HCT116 (cell line): ENCODE results near the gene SMG6. TPM values are rescaled to one million over a fixed set of nuclear protein-coding genes. Genes with fewer than 3 reads are reported as not detected.

ENCODE experiments used
- ATAC-seq: fragments of 200-7000 bp; cut with Tn5 transposase; 2 replicates; pipeline ENCODE4 v1.9.1; 2020; ENCODE audit warnings: mild to moderate bottlenecking, moderate library complexity
- BruUV-seq: library from RNA; stranded (reverse); fragments of 400-500 nt; replicated peaks from 2 replicates; lab custom pipeline; 2021; lab: Mats Ljungman, UMichigan
- CTCF ChIA-PET: fragments of 300-600 bp; sonication (Branson Sonifier 250); formaldehyde crosslinking; loops from one replicate; lab custom pipeline; 2021; ENCODE audit warnings: antibody characterized with exemption; lab: Charles Lee
- POLR2A ChIA-PET: fragments of 300-600, 350-600 bp; sonication (Branson Sonifier 250); formaldehyde crosslinking; loops from one replicate; lab custom pipeline; 2021; ENCODE audit warnings: antibody characterized with exemption; lab: Charles Lee
- RAD21 ChIA-PET, 2 experiments: fragments of 300-600 bp; sonication (Branson Sonifier 250); formaldehyde crosslinking; loops; one replicate each; lab custom pipeline; 2023; ENCODE audit warnings: low total read pairs in 2 of 2; ENCODE audit not compliant: uncharacterized antibody in 2 of 2, unreplicated experiment in 2 of 2, low non-redundant PET in 1 of 2; lab: Charles Lee
- DNase-seq: peaks from one replicate; pipeline ENCODE4 v3.0.0-alpha.2; 2010; ENCODE audit warnings: low read depth, low spot score
- H2AFZ ChIP-seq: fragments of 200-600 bp; shearing (Covaris generic), sonication (generic); 2 replicates; pipeline ENCODE4 v1.6.1; 2017; ENCODE audit warnings: low read depth, mixed run types, mixed read lengths, antibody characterized with exemption, low read length; ENCODE audit not compliant: poor library complexity, severe bottlenecking
- H3K27ac ChIP-seq: 2 replicates; pipeline ENCODE4 v1.5.1; 2012; ENCODE audit warnings: low read depth, low read length
- H3K27me3 ChIP-seq: fragments of 200-600 bp; sonication (generic); 2 replicates; pipeline ENCODE4 v1.6.1; 2016; ENCODE audit warnings: mixed run types, low read length, mixed read lengths; ENCODE audit not compliant: insufficient read depth
- H3K36me3 ChIP-seq, 2 experiments: fragments of 200-500 bp in 1 of 2; fragments of 200-600 bp in 1 of 2; sonication (Bioruptor generic) in 1 of 2; sonication (generic) in 1 of 2; 2 replicates each; pipeline versions ENCODE4 v1.5.1 to v1.6.1; 2014 to 2016; ENCODE audit warnings: low read length in 2 of 2, inconsistent platforms in 1 of 2, mixed read lengths in 1 of 2, mixed run types in 1 of 2; ENCODE audit not compliant: insufficient read depth in 2 of 2, control insufficient read depth in 1 of 2
- H3K4me1 ChIP-seq, 2 experiments: fragments of 200-600 bp in 1 of 2; sonication (generic) in 1 of 2; 2 replicates each; pipeline versions ENCODE4 v1.5.1 to v1.6.1; 2012 to 2017; ENCODE audit warnings: low read length in 2 of 2, inconsistent platforms in 1 of 2, mild to moderate bottlenecking in 1 of 2, mixed read lengths in 1 of 2, mixed run types in 1 of 2, moderate library complexity in 1 of 2; ENCODE audit not compliant: insufficient read depth in 2 of 2, control insufficient read depth in 1 of 2
- H3K4me2 ChIP-seq: fragments of 200-600 bp; sonication (generic); 2 replicates; pipeline ENCODE4 v1.6.1; 2017; ENCODE audit warnings: mixed run types, low read length, mixed read lengths
- H3K4me3 ChIP-seq, 2 experiments: fragments of 200-600 bp in 1 of 2; sonication (generic) in 1 of 2; replicated peaks in 1 of 2; 2 replicates each; pipeline ENCODE4 v1.5.1; 2011 to 2016; ENCODE audit warnings: low read length in 2 of 2, control low read depth in 1 of 2, low read depth in 1 of 2, mild to moderate bottlenecking in 1 of 2, mixed read lengths in 1 of 2, mixed run types in 1 of 2
- H3K79me2 ChIP-seq: fragments of 200-600 bp; sonication (generic); 2 replicates; pipeline ENCODE4 v1.6.1; 2017; ENCODE audit warnings: mild to moderate bottlenecking, mixed run types, low read length, moderate library complexity, mixed read lengths; ENCODE audit not compliant: insufficient read depth
- H3K9ac ChIP-seq: fragments of 200-600 bp; sonication (generic); 2 replicates; pipeline ENCODE4 v1.6.1; 2016; ENCODE audit warnings: low read length, mixed read lengths
- H3K9me2 ChIP-seq: fragments of 200-600 bp; sonication (generic), shearing (Covaris generic); 2 replicates; pipeline ENCODE4 v1.6.1; 2017; ENCODE audit warnings: mixed run types, mild to moderate bottlenecking, moderate library complexity; ENCODE audit not compliant: insufficient read depth
- H3K9me3 ChIP-seq, 2 experiments: fragments of 200-500 bp in 1 of 2; fragments of 200-600 bp in 1 of 2; sonication (Bioruptor generic) in 1 of 2; sonication (generic) in 1 of 2; 2 replicates each; pipeline ENCODE4 v1.6.1; 2014 to 2017; ENCODE audit warnings: low read length in 2 of 2, mixed read lengths in 2 of 2, inconsistent platforms in 1 of 2, low read depth in 1 of 2, mild to moderate bottlenecking in 1 of 2, mixed run types in 1 of 2, moderate library complexity in 1 of 2; ENCODE audit not compliant: control insufficient read depth in 1 of 2, insufficient read depth in 1 of 2
- H4K20me1 ChIP-seq: fragments of 200-600 bp; sonication (generic), shearing (Covaris generic); 2 replicates; pipeline ENCODE4 v1.6.1; 2017; ENCODE audit warnings: mixed run types, mild to moderate bottlenecking, moderate library complexity; ENCODE audit not compliant: insufficient read depth
- ATF3 ChIP-seq: IDR thresholded peaks from 2 replicates; pipeline ENCODE4 v1.6.1; 2012
- EGR1 ChIP-seq: IDR thresholded peaks from 2 replicates; pipeline ENCODE4 v1.6.1; 2012; ENCODE audit warnings: low read depth
- ELF1 ChIP-seq: IDR thresholded peaks from 2 replicates; pipeline ENCODE4 v1.6.1; 2012; ENCODE audit warnings: low read depth, borderline replicate concordance
- EZH2 ChIP-seq: fragments of 200-600 bp; sonication (generic); IDR thresholded peaks from 2 replicates; pipeline ENCODE4 v1.6.1; 2017; ENCODE audit warnings: antibody characterized with exemption, mixed run types
- FOSL1 ChIP-seq: IDR thresholded peaks from 2 replicates; pipeline ENCODE4 v1.6.1; 2012; ENCODE audit warnings: low read depth
- JUND ChIP-seq: IDR thresholded peaks from 2 replicates; pipeline ENCODE4 v1.6.1; 2012
- POLR2A ChIP-seq: IDR thresholded peaks from 2 replicates; pipeline ENCODE4 v1.7.0; 2011; ENCODE audit warnings: borderline replicate concordance; ENCODE audit not compliant: insufficient read depth, insufficient read length; ENCODE audit errors: extremely low read depth
- POLR2AphosphoS5 ChIP-seq: IDR thresholded peaks from 2 replicates; pipeline ENCODE4 v1.6.1; 2011; ENCODE audit warnings: mild to moderate bottlenecking, low read depth, low read length, moderate library complexity
- RAD21 ChIP-seq: IDR thresholded peaks from 2 replicates; pipeline ENCODE4 v1.6.1; 2012; ENCODE audit warnings: low read depth, mild to moderate bottlenecking
- SIN3A ChIP-seq: IDR thresholded peaks from 2 replicates; pipeline ENCODE4 v1.6.1; 2012; ENCODE audit warnings: low read depth
- SP1 ChIP-seq: IDR thresholded peaks from 2 replicates; pipeline ENCODE4 v1.6.1; 2012; ENCODE audit warnings: low read depth
- TCF7L2 ChIP-seq: IDR thresholded peaks from 2 replicates; pipeline ENCODE4 v1.7.0; 2011; ENCODE audit warnings: borderline replicate concordance, inconsistent platforms; ENCODE audit not compliant: insufficient read depth, insufficient read length; ENCODE audit errors: extremely low read depth
- ZBTB33 ChIP-seq: IDR thresholded peaks from 2 replicates; pipeline ENCODE4 v1.6.1; 2011; ENCODE audit warnings: mild to moderate bottlenecking, low read length, moderate library complexity; ENCODE audit not compliant: insufficient replicate concordance; ENCODE audit errors: extremely low read depth
- ZFX ChIP-seq: fragments of 450-650 bp; IDR thresholded peaks from 2 replicates; pipeline ENCODE4 v1.6.1; 2017
- intact Hi-C: fragments of 100-400 bp; cut with micrococcal nuclease; formaldehyde crosslinking; loops from 2 replicates; pipeline ENCODE4 v1.10.0; 2022
- total RNA-seq: library from RNA; stranded (reverse); gene quantifications from one replicate; pipeline ENCODE4 v1.2.1, GENCODE V29; 2021; ENCODE audit not compliant: unreplicated experiment
- TF ChIP-seq, protein P1 (sequence below): IDR thresholded peaks from 2 replicates; pipeline ENCODE4 v1.6.1; 2012; ENCODE audit warnings: low read depth
- TF ChIP-seq, protein P2 (sequence below), 3 experiments: fragments of 200-600 bp in 1 of 3; sonication (generic) in 1 of 3; IDR thresholded peaks in 2 of 3; conservative IDR thresholded peaks in 1 of 3; 2 replicates each; pipeline ENCODE4 v1.5.1; 2012 to 2017; ENCODE audit warnings: low read depth in 2 of 3, low read length in 2 of 3, antibody characterized with exemption in 1 of 3, borderline replicate concordance in 1 of 3, control low read depth in 1 of 3, mild to moderate bottlenecking in 1 of 3, mixed read lengths in 1 of 3, mixed run types in 1 of 3, moderate library complexity in 1 of 3; ENCODE audit not compliant: insufficient read depth in 1 of 3

SMG6 gene
- total RNA-seq, 1 experiment from 2014 or later, result 23.1 TPM

DNA sequence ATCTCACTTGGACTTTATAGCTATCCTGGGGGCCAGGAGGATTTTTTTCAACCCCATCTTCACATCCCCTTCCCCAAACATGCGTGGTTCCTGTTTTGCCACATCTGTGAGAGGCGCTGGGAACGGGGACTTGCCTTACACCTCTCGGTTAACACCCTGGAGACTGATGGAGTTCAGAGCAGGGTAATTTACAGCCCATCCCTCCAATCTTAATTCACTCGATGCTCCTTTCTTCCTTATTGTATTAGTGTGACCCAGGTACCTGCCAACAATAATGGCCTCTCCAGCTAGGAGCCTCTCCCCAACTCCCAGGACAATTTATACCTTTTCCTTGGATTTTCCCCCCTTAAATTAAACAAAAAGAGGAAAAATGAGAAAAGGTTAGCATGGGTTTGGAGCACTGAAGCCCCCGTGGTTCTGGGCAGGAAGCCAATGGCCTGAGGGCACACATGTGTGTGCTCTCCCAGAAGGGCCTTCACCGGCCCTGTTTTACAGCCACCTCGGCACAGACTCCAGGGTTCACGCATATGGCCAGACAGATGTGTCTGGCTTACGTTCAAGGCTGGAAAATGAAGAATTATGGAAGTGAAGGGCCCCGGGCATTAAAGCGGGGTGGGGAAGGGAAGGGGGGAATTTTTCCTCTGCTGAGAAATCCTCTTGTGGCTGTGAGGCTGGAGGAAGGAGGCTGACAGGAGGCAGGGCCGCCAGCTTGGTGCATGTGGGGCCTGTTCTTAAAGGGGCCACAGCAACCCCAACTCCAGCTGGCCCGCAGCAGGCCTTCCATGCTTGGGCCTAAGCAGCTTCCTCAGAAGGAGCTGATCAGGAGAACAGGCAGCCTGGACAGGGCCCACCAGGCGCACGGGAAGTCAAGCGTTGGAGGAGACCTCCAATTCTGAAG lies 227.2 kb downstream of the SMG6 start:
- no peak for TF ChIP-seq ZBTB33
- no peak for TF ChIP-seq POLR2AphosphoS5
- TF ChIP-seq ELF1, result no peak
- TF ChIP-seq, protein P1, sequence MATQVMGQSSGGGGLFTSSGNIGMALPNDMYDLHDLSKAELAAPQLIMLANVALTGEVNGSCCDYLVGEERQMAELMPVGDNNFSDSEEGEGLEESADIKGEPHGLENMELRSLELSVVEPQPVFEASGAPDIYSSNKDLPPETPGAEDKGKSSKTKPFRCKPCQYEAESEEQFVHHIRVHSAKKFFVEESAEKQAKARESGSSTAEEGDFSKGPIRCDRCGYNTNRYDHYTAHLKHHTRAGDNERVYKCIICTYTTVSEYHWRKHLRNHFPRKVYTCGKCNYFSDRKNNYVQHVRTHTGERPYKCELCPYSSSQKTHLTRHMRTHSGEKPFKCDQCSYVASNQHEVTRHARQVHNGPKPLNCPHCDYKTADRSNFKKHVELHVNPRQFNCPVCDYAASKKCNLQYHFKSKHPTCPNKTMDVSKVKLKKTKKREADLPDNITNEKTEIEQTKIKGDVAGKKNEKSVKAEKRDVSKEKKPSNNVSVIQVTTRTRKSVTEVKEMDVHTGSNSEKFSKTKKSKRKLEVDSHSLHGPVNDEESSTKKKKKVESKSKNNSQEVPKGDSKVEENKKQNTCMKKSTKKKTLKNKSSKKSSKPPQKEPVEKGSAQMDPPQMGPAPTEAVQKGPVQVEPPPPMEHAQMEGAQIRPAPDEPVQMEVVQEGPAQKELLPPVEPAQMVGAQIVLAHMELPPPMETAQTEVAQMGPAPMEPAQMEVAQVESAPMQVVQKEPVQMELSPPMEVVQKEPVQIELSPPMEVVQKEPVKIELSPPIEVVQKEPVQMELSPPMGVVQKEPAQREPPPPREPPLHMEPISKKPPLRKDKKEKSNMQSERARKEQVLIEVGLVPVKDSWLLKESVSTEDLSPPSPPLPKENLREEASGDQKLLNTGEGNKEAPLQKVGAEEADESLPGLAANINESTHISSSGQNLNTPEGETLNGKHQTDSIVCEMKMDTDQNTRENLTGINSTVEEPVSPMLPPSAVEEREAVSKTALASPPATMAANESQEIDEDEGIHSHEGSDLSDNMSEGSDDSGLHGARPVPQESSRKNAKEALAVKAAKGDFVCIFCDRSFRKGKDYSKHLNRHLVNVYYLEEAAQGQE, result no peak
- TF ChIP-seq SP1, result no peak
- TF ChIP-seq, protein P2, sequence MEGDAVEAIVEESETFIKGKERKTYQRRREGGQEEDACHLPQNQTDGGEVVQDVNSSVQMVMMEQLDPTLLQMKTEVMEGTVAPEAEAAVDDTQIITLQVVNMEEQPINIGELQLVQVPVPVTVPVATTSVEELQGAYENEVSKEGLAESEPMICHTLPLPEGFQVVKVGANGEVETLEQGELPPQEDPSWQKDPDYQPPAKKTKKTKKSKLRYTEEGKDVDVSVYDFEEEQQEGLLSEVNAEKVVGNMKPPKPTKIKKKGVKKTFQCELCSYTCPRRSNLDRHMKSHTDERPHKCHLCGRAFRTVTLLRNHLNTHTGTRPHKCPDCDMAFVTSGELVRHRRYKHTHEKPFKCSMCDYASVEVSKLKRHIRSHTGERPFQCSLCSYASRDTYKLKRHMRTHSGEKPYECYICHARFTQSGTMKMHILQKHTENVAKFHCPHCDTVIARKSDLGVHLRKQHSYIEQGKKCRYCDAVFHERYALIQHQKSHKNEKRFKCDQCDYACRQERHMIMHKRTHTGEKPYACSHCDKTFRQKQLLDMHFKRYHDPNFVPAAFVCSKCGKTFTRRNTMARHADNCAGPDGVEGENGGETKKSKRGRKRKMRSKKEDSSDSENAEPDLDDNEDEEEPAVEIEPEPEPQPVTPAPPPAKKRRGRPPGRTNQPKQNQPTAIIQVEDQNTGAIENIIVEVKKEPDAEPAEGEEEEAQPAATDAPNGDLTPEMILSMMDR (IDR thresholded peaks at IDR 0.05 in 2 of 3, conservative IDR thresholded peaks at IDR 0.05 in 1 of 3; ENCODE audit: borderline replicate concordance in 1 of 3, insufficient read depth in 1 of 3, low read depth in 2 of 3, low read length in 2 of 3), result no peak
- no peak for TF ChIP-seq JUND
- TF ChIP-seq TCF7L2, result no peak
- no peak for TF ChIP-seq SIN3A
- TF ChIP-seq ZFX, result no peak
- no peak for TF ChIP-seq POLR2A
- no peak for TF ChIP-seq RAD21
- no peak for TF ChIP-seq FOSL1
- no peak for TF ChIP-seq ATF3
- TF ChIP-seq EGR1, result no peak
- no peak for TF ChIP-seq EZH2
- H3K9me3 ChIP-seq, result no peaks in the 10 kb centered on the region
- no peak overlapping the region for H3K4me2 ChIP-seq
- ATAC-seq (no peak), DNase-seq (no peak)
- H3K27me3 ChIP-seq, result no peaks in the 10 kb centered on the region
- H3K4me1 ChIP-seq, result peaks cover 0 to 5% of the 10 kb centered on the region in 2 experiments; a peak in 1 of 4 replicates
- no TSS peak for BruUV-seq
- H3K9ac ChIP-seq, result no peak overlapping the region
- RAD21 ChIA-PET, result no interaction called here
- no peak overlapping the region for H3K27ac ChIP-seq
- H3K36me3 ChIP-seq, result 0 out of 4 replicates have a peak, but pooled peaks cover 2% of the 10 kb centered on the region in 2 experiments
- no peaks in the 10 kb centered on the region for H4K20me1 ChIP-seq
- no peaks in the 10 kb centered on the region for H3K79me2 ChIP-seq
- H3K9me2 ChIP-seq, result no peaks in the 10 kb centered on the region
- intact Hi-C loops, result no loop called here
- H2AFZ ChIP-seq, result no peak overlapping the region
- POLR2A ChIA-PET, result no interaction called here
- no peak overlapping the region for H3K4me3 ChIP-seq
- CTCF ChIA-PET, result interaction anchor here (3.3 kb wide), 1 partner anchor 18 kb away, joined by 8 read pairs; no protein-coding TSS in a partner anchor
